Right lobe of liver (tissue), 6 donors: ENCODE data around the gene UNC93B1. TPM values are rescaled to one million over a fixed set of nuclear protein-coding genes. Genes with fewer than 3 reads are reported as not detected.

ENCODE experiments used
- ATAC-seq, 4 donors: fragments of 200-7000 bp; cut with Tn5 transposase; one replicate each; pipeline ENCODE4 v1.9.1; 2020; ENCODE audit warnings: mild to moderate bottlenecking in 4 of 4, moderate library complexity in 4 of 4
- DNase-seq, 3 donors: peaks; one replicate each; pipeline ENCODE4 v3.0.0-alpha.2; 2020
- H3K27ac ChIP-seq, 3 donors: fragments of 200-600 bp; one replicate each; pipeline ENCODE4 v1.8.0; 2022
- H3K27me3 ChIP-seq, 2 donors: fragments of 200-600 bp; one replicate each; pipeline ENCODE4 v1.8.0; 2022
- H3K36me3 ChIP-seq, 4 donors: fragments of 200-600 bp; sonication (generic) in 1 of 4; one replicate each; pipeline versions ENCODE4 v1.5.1 to v1.8.0; 2017 to 2022; ENCODE audit warnings: control low read depth in 1 of 4
- H3K4me1 ChIP-seq, 4 donors: fragments of 200-600 bp; sonication (generic) in 1 of 4; one replicate each; pipeline versions ENCODE4 v1.5.1 to v1.8.0; 2017 to 2022; ENCODE audit warnings: control low read depth in 1 of 4
- H3K4me3 ChIP-seq, 3 donors: fragments of 200-600 bp; one replicate each; pipeline ENCODE4 v1.8.0; 2022
- H3K9me3 ChIP-seq, 4 donors: fragments of 200-600 bp; sonication (generic) in 1 of 4; one replicate each; pipeline versions ENCODE4 v1.5.1 to v1.8.0; 2017 to 2022; ENCODE audit warnings: control low read depth in 1 of 4
- POLR2A ChIP-seq: fragments of 450-650 bp; IDR thresholded peaks from one replicate; pipeline ENCODE4 v1.6.1; 2017; ENCODE audit warnings: antibody characterized with exemption, mild to moderate bottlenecking
- WGBS: methylation state at CpG from one replicate; pipeline ENCODE4 v1.1.6; 2018; ENCODE audit warnings: low coverage, low lambda C conversion rate; ENCODE audit not compliant: insufficient coverage; ENCODE audit errors: missing lambda C conversion rate; 5-methylcytosine and 5-hydroxymethylcytosine counted together
- intact Hi-C, 2 donors: fragments of 100-400 bp; cut with DNase I; formaldehyde crosslinking; loops; one replicate each; pipeline versions ENCODE4 v1.11.2 to v1.14.1; 2022
- total RNA-seq, 6 experiments: library from RNA; depleted of rRNA in 2 of 6; stranded (reverse); fragments of >200 nt in 2 of 6; fragmentation: NEBNext Ultra II Directional in 3 of 6; extraction: Animal tissue kit (Norgen Biotek cat#: 25700) in 3 of 6; gene quantifications; one replicate each; pipeline versions ENCODE4 v1.1.0 to v1.2.4, GENCODE V29; 2016 to 2023
- TF ChIP-seq, protein P1 (sequence below), 4 donors: fragments of 200-600 bp in 3 of 4; fragments of 450-650 bp in 1 of 4; IDR thresholded peaks; one replicate each; pipeline versions ENCODE4 v1.5.1 to v1.8.0; 2016 to 2022; ENCODE audit warnings: antibody characterized with exemption in 4 of 4, mild to moderate bottlenecking in 2 of 4
- donor health status: DM: no; HTN: yes; CAD: no.
- donor health status: DM: no; HTN: no; CAD: no.
- donor health status: DM: no; HTN: no; CAD: no.
- donor health status: DM: no; HTN: yes; CAD: no.
- donor health status: DM: no; HTN: yes; CAD: no.

Gene UNC93B1
- total RNA-seq, 6 experiments from 2014 or later = 13.3 to 21.4 (median 17.9) TPM

DNA sequence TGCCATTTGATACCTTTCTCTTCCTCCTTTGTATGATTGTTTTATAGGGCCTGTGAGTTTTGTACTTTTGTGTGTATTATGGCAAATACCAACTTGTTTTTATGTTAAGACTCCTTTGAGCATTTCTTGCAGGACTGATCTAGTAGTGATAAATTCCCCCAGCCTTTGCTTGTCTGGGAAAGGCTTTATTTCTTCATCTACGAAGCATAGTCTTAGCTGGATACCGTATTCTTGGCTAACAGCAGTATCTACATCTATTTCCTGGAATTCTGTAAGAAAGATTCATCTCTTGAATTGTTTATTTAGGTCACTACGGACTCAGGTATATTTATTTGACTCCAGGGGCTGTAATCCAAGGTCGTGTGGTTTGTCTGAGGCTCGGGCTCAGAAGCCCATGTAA lies 20.6 kb upstream of the UNC93B1 start:
- TF ChIP-seq, protein P1, sequence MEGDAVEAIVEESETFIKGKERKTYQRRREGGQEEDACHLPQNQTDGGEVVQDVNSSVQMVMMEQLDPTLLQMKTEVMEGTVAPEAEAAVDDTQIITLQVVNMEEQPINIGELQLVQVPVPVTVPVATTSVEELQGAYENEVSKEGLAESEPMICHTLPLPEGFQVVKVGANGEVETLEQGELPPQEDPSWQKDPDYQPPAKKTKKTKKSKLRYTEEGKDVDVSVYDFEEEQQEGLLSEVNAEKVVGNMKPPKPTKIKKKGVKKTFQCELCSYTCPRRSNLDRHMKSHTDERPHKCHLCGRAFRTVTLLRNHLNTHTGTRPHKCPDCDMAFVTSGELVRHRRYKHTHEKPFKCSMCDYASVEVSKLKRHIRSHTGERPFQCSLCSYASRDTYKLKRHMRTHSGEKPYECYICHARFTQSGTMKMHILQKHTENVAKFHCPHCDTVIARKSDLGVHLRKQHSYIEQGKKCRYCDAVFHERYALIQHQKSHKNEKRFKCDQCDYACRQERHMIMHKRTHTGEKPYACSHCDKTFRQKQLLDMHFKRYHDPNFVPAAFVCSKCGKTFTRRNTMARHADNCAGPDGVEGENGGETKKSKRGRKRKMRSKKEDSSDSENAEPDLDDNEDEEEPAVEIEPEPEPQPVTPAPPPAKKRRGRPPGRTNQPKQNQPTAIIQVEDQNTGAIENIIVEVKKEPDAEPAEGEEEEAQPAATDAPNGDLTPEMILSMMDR (IDR thresholded peaks at IDR 0.05) = no peak
- no peak for TF ChIP-seq POLR2A
- 83% methylated on average over 5 of the region's 5 CpGs for WGBS
- intact Hi-C loops = no loop called here
- ATAC-seq = no peak
- no peaks in the 10 kb centered on the region for H3K9me3 ChIP-seq
- no peak for DNase-seq
- no peak overlapping the region for H3K4me3 ChIP-seq
- no peaks in the 10 kb centered on the region for H3K36me3 ChIP-seq
- no peaks in the 10 kb centered on the region for H3K27me3 ChIP-seq
- H3K27ac ChIP-seq = no peak overlapping the region
- peaks cover 0 to 1% (median under 1%) of the 10 kb centered on the region in 4 donors for H3K4me1 ChIP-seq

DNA sequence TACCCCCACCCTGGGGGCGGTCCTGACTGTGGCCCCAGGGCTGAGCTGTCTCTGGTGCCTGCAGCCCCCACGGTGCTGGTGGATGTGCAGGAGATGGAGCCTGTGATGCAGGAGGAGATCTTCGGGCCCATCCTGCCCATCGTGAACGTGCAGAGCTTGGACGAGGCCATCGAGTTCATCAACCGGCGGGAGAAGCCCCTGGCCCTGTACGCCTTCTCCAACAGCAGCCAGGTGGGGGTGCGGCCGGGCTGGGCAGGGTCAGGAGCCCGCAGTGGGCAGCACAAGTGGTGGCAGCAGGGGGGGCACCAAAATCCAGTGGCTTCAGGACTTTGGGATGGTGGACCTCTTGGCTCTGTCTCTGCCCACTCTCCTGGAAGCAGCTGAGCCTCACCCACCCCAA lies 18.6 kb upstream of the UNC93B1 start:
- 88% methylated on average over 6 of the region's 13 CpGs for WGBS
- no peak for DNase-seq
- intact Hi-C loops = no loop called here
- no peaks in the 10 kb centered on the region for H3K27me3 ChIP-seq
- no peaks in the 10 kb centered on the region for H3K4me1 ChIP-seq
- TF ChIP-seq, protein P1 (IDR thresholded peaks at IDR 0.05) = no peak
- no peak for TF ChIP-seq POLR2A
- H3K4me3 ChIP-seq = no peak overlapping the region
- no peak overlapping the region for H3K27ac ChIP-seq
- no peak for ATAC-seq
- H3K36me3 ChIP-seq = no peaks in the 10 kb centered on the region
- H3K9me3 ChIP-seq = no peaks in the 10 kb centered on the region

DNA sequence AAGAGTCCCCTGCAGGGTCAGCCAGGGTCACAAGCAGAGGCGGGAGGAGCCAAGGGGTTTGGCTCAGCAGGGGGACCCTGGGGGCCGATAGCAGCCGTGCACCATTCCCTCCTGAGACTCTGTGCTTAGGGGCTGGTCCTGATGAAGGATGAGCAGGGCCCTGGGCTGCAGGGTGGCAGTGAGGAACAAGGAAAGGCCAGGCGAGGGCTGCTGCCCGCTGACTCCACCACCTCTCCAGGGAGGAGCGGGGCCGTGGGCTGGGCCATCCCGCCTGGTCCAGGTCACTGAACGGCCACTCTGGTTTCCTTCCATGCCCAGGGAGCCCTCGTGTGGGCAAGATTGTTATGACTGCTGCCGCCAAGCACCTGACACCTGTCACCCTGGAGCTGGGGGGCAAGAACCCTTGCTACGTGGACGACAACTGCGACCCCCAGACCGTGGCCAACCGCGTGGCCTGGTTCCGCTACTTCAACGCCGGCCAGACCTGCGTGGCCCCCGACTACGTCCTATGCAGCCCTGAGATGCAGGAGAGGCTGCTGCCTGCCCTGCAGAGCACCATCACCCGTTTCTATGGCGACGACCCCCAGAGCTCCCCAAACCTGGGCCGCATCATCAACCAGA lies 17.4 kb upstream of the UNC93B1 start:
- intact Hi-C loops = no loop called here
- peak; percentile 84 to 88 (median 86) for ATAC-seq
- H3K27me3 ChIP-seq = no peaks in the 10 kb centered on the region
- TF ChIP-seq POLR2A = no peak
- TF ChIP-seq, protein P1 (IDR thresholded peaks at IDR 0.05) = peak; percentile 43 to 57 (median 54)
- DNase-seq = peak in 2 of 3 donors; percentile 68 to 72
- H3K36me3 ChIP-seq = no peaks in the 10 kb centered on the region
- no peak overlapping the region for H3K27ac ChIP-seq
- no peaks in the 10 kb centered on the region for H3K9me3 ChIP-seq
- H3K4me3 ChIP-seq = no peak overlapping the region
- peaks cover 0 to 7% (median 0%) of the 10 kb centered on the region in 4 donors for H3K4me1 ChIP-seq
- no CpG with 5 or more reads among the region's 27 CpGs for WGBS

DNA sequence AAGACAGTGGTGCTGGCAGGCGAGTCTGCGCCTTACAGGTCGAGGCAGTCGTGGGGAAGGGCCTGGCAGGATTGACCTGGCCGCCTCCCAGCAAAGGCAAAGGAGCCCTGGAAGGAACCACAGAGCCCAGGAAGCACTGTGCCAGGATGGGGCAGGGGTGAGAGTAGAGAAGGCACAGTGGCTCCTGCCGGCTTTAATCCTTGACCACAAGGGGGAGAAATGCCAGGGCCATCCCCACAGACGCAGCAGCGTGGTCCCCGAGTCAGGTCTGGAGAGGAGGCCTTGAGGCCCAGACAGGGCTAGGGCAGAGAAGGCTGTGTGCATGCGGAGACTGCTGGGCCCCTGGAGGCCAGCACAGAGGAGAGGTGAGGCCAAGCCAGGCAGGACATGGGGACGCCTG lies 16.7 kb upstream of the UNC93B1 start:
- ATAC-seq (peak in 2 of 4 donors; percentile 4 to 24), DNase-seq (no peak)
- Histone ChIP-seq H3K4me3 (no peak overlapping the region), H3K9me3 (no peaks in the 10 kb centered on the region), H3K27ac (no peak overlapping the region), H3K36me3 (no peaks in the 10 kb centered on the region), H3K4me1 (peaks cover 0 to 7% (median 0%) of the 10 kb centered on the region in 4 donors), H3K27me3 (no peaks in the 10 kb centered on the region)
- WGBS = 21% methylated on average over 6 of the region's 11 CpGs
- TF ChIP-seq POLR2A = no peak
- TF ChIP-seq, protein P1 (IDR thresholded peaks at IDR 0.05) = peak in 3 of 4 donors; percentile 7 to 15 (median 13)
- intact Hi-C loops = no loop called here
